Measurements from ENCODE around the gene EMC6. TPM values are rescaled to one million over a fixed set of nuclear protein-coding genes. Genes with fewer than 3 reads are reported as not detected.

Gene EMC6
- total RNA-seq, 1 experiment from 2014 or later = 54.7 TPM

DNA sequence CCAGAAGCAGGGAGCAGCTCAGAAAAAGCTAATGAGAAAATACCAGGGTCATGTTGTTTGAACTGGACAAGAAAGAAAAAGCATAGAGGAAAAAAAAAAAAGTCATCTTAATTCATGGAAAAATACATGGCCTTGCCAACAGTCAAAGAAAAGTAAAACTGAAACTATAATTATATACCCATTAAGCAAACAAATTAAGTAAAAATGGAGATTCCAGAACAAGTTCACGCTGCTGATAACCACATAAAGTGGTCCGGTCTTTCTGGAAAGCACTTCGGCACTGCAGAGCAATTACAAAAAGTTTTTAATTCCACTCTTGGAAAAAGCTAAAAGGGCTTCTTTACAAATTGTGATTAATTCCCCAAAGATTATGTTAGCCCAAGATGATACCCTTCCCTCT, 39.8 kb downstream of the EMC6 start:
- no peak for DNase-seq (ENCODE audit: low spot score)

DNA sequence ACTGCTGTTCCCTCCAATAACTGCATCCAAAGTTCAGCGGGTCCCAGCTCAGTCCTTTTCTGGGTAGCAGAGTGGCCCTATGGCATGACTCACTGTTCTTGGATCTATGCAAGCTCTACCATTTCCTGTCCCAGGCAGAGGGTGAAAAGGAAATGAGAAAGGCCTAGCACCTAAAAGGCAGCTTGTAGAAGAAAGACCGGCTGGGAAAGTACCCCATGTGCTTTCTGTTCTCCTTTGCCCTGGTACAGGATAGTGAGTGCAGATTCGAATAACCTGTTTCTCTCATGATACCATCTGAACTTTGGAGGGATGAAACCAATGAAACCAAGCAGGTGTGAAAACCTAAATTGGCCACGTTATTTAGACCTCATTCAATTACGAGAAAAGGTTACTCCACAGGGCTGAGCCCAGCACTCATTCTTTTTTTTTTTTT, 42.4 kb downstream of the EMC6 start:
- DNase-seq (ENCODE audit: low spot score) = peak; percentile 38

DNA sequence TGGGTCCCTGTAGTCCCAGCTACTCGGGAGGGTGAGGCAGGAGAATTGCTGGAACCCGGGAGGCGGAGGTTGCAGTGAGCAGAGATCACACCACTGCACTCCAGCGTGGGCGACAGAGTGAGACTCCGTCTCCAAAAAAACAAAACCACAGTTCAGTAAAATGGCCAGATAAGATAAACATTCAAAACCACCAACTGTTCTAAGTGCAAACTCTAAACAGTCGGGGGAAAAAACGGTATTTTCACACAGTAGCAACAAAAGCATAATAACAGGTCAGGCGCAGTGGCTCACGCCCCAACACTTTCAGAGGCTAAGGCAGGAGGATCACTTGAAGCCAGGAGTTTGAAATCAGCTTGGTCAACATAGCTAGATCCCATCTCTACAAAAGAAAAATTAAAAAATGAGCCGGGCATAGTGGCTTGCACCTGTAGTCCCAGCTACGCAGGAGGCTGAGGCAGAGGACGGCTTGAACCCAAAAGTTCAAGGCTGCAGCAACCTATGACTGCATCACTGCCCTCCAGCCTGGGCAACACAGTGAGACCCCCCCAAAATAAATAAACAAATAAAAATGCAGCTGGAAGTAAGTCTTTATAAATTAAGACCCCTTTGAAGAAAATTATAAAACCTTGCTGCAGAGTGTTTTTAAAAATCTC, 44.3 kb downstream of the EMC6 start:
- DNase-seq (ENCODE audit: low spot score) = no peak

DNA sequence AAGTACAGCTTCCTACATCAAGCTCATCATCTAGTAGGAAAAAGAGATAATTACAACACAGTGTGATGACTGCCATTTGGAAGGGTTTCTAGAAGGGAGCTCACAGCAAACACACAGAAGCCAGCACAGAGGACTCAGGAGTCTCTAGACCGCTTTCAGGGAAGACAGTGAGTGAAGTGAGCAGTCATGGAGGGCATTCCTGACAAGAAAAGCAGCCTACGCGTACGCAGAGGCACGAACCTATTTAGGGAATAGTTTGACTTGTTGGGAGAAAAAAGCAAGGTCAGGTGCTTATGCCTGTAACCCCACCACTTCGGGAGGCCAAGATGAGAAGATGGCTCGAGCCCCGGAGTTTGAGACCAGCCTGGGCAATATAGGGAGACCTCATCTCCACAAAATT, 46.7 kb downstream of the EMC6 start:
- no peak for DNase-seq (ENCODE audit: low spot score)

DNA sequence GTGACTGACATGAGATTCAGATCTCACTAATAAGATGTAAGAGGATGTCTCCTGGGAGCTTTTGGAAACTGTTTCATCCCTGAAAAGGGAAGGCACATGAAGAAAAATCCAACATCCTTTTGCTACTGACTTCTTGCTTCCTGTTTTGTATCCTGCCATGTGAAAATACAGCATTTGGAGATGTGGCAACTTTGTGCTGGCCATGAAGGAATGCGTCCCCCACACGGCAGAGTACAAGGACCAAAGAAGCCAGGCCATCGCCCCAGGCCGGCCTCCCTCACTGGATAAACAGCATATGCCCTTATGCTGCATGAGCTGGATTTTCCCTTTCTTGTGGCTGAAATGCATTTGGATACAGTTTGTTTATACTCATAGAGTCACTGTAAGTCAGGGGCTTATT, 49.6 kb downstream of the EMC6 start:
- no peak for DNase-seq (ENCODE audit: low spot score)

DNA sequence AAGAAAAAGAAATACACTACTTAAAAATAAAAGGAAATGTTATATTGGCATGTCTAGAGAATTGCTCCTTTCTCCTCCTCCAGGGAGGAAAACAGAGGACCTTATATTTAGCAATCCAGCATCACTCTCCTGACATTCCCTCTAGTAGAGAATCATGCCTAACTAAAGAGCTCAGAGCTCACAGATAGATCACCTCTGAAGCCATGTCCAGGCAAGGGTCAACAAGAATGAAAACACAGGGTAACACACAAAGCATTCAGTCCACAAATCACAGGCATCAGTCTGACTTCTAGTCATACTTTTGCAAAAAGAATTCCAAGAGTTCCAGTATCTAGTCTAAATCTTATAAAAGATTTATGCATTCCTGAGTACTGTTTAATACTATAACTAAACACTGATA, 50.7 kb downstream of the EMC6 start:
- no peak for DNase-seq (ENCODE audit: low spot score)

Other genes with a start within 250 kb of the EMC6 start
- not detected in 2 replicates for gene OR1E2, start 235.0 kb upstream of the EMC6 start, total RNA-seq (2014; rRNA removed; shearing (Covaris generic))
- not detected in 2 replicates for gene SPATA22, start 197.0 kb upstream of the EMC6 start, total RNA-seq (2014; rRNA removed; shearing (Covaris generic))
- gene ASPA, start 192.8 kb upstream of the EMC6 start, total RNA-seq (2014; rRNA removed; shearing (Covaris generic)) = not detected in 2 replicates
- 0.94 and 2.1 TPM in 2 replicates for gene TRPV3, start 111.0 kb upstream of the EMC6 start, total RNA-seq (2014; rRNA removed; shearing (Covaris generic))
- 1.5 TPM in 2 replicates for gene TRPV1, start 59.4 kb upstream of the EMC6 start, total RNA-seq (2014; rRNA removed; shearing (Covaris generic))
- 16.1 and 21.2 TPM in 2 replicates for gene SHPK, start 32.6 kb upstream of the EMC6 start, total RNA-seq (2014; rRNA removed; shearing (Covaris generic))
- 10.3 and 18.4 TPM in 2 replicates for gene CTNS, start 32.1 kb upstream of the EMC6 start, total RNA-seq (2014; rRNA removed; shearing (Covaris generic))
- gene TAX1BP3, start 234 bp upstream of the EMC6 start, total RNA-seq (2014; rRNA removed; shearing (Covaris generic)) = 121 and 128 TPM in 2 replicates
- gene P2RX5, start 27.3 kb downstream of the EMC6 start, total RNA-seq (2014; rRNA removed; shearing (Covaris generic)) = 0.23 TPM in 1 of 2 replicates, not detected in the other
- 13.1 and 17.1 TPM in 2 replicates for gene HASPIN, start 55.1 kb downstream of the EMC6 start, total RNA-seq (2014; rRNA removed; shearing (Covaris generic))
- 16.7 and 22.0 TPM in 2 replicates for gene ITGAE, start 132.4 kb downstream of the EMC6 start, total RNA-seq (2014; rRNA removed; shearing (Covaris generic))
- 8.3 and 8.5 TPM in 2 replicates for gene NCBP3, start 177.4 kb downstream of the EMC6 start, total RNA-seq (2014; rRNA removed; shearing (Covaris generic))
- 6.2 TPM in 2 replicates for gene CAMKK1, start 224.2 kb downstream of the EMC6 start, total RNA-seq (2014; rRNA removed; shearing (Covaris generic))
- 0.03 TPM in 1 of 2 replicates, not detected in the other for gene P2RX1, start 247.7 kb downstream of the EMC6 start, total RNA-seq (2014; rRNA removed; shearing (Covaris generic))

All from HT-29 (cell line).